ENCODE data around the gene LRCH4. TPM values are rescaled to one million over a fixed set of nuclear protein-coding genes. Genes with fewer than 3 reads are reported as not detected.

The LRCH4 gene
- total and polyA plus RNA-seq, 9 of the 15 experiments (the other 6 are each of a cell fraction or from before 2014, with no cell fraction given), result 0.06 to 63.3 (median 15.0) TPM

DNA sequence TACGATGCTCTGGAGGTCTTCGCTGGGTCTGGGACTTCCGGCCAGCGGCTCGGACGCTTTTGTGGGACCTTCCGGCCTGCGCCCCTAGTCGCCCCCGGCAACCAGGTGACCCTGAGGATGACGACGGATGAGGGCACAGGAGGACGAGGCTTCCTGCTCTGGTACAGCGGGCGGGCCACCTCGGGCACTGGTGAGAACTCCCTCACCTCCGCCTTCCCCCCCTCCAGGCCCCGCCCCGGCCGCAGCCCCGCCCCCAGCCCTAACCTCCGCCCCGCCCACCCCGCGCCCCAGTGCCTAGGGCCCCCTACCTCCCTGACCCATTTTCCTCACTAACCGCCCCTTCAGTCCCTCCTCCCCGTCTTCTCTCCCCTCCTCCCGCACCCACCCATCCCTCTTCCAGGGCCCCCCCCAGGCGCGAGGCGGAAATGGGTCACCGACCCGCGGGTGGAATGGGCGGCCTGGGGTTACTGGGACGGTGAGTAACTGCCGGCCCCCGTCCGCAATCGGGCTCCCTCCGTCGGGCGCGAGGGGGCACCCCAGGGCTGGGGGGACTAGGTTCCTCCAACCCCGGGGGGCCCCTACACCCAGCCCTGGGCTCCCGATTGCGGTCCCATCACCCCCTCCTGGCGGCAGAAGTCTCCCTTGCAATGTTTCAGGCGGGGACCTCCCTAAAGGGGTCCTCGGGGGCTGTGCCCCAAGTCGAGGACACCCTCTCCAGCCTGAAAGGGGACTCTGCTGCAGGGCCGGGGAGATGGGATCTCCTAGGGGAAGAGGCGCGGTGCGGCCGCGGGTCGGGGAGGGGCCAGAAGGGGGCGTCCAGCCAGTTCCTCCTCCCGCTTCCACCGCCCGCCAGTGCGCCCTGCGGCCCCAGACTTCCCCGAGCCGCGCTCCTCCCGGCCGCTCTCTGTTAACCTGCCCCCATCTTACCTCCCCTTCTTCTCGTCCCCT is 18.4 kb upstream of the LRCH4 start (continued):
- TF ChIP-seq NKRF (IDR thresholded peaks at IDR 0.05; ENCODE audit: borderline replicate concordance), result peak; percentile 64
- peak; percentile 60 for TF ChIP-seq GABPB1 (CRISPR knock-in tag; IDR thresholded peaks at IDR 0.05)
- TF ChIP-seq, protein P1, sequence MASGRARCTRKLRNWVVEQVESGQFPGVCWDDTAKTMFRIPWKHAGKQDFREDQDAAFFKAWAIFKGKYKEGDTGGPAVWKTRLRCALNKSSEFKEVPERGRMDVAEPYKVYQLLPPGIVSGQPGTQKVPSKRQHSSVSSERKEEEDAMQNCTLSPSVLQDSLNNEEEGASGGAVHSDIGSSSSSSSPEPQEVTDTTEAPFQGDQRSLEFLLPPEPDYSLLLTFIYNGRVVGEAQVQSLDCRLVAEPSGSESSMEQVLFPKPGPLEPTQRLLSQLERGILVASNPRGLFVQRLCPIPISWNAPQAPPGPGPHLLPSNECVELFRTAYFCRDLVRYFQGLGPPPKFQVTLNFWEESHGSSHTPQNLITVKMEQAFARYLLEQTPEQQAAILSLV (tag; IDR thresholded peaks at IDR 0.05), result no peak
- peak; percentile 67 to 91; a peak in 1 of 4 replicates for TF ChIP-seq SIN3A (IDR thresholded peaks at IDR 0.05; ENCODE audit: borderline replicate concordance in 2 of 2, control insufficient read depth in 1 of 2, low read depth in 2 of 2, low read length in 2 of 2)
- no peak for TF ChIP-seq NELFE (IDR thresholded peaks at IDR 0.05; ENCODE audit: insufficient read depth, insufficient read length)
- peak; percentile 63; the same call in 1 of the 2 replicates for TF ChIP-seq ETS1 (conservative IDR thresholded peaks at IDR 0.05; ENCODE audit: control insufficient read depth, low read depth, low read length)
- TF ChIP-seq, protein P2, sequence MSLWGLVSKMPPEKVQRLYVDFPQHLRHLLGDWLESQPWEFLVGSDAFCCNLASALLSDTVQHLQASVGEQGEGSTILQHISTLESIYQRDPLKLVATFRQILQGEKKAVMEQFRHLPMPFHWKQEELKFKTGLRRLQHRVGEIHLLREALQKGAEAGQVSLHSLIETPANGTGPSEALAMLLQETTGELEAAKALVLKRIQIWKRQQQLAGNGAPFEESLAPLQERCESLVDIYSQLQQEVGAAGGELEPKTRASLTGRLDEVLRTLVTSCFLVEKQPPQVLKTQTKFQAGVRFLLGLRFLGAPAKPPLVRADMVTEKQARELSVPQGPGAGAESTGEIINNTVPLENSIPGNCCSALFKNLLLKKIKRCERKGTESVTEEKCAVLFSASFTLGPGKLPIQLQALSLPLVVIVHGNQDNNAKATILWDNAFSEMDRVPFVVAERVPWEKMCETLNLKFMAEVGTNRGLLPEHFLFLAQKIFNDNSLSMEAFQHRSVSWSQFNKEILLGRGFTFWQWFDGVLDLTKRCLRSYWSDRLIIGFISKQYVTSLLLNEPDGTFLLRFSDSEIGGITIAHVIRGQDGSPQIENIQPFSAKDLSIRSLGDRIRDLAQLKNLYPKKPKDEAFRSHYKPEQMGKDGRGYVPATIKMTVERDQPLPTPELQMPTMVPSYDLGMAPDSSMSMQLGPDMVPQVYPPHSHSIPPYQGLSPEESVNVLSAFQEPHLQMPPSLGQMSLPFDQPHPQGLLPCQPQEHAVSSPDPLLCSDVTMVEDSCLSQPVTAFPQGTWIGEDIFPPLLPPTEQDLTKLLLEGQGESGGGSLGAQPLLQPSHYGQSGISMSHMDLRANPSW (CRISPR knock-in tag; IDR thresholded peaks at IDR 0.05), result no peak
- peak; percentile 73 for TF ChIP-seq ETV5 (CRISPR knock-in tag; IDR thresholded peaks at IDR 0.05; ENCODE audit: low read depth)
- TF ChIP-seq NR2C2 (CRISPR knock-in tag; IDR thresholded peaks at IDR 0.05), result no peak
- TF ChIP-seq NR2C2 (tag; IDR thresholded peaks at IDR 0.05), result no peak
- TF ChIP-seq FOXJ3 (CRISPR knock-in tag; IDR thresholded peaks at IDR 0.05), result no peak
- TF ChIP-seq ZHX1 (conservative IDR thresholded peaks at IDR 0.05; ENCODE audit: low read length), result no peak
- 0 out of 2 replicates have a peak, but pooled peaks have one; percentile 74 for TF ChIP-seq GATAD2A (IDR thresholded peaks at IDR 0.05)
- peak; percentile 40; the same call in 1 of the 2 replicates for TF ChIP-seq CEBPG (CRISPR knock-in tag; IDR thresholded peaks at IDR 0.05)
- no peak for TF ChIP-seq CEBPG (tag; conservative IDR thresholded peaks at IDR 0.05 in 1 of 2, IDR thresholded peaks at IDR 0.05 in 1 of 2)
- no peak for TF ChIP-seq ZNF140 (CRISPR knock-in tag; IDR thresholded peaks at IDR 0.05)

All from K562 (cell line).